Measurements from ENCODE around the gene F11.
"Not testable (repeated sequence)": the region's sequence is repeated elsewhere in the genome, so short reads cannot be mapped to it uniquely, and the experiment has no call there.

F11 gene

GRCh38 chr4:186271081-186271678 is 5.2 kb downstream of the F11 start:
- no peak for DNase-seq (ENCODE audit: extremely low read depth, insufficient read length)
- TF ChIP-seq, protein P1, sequence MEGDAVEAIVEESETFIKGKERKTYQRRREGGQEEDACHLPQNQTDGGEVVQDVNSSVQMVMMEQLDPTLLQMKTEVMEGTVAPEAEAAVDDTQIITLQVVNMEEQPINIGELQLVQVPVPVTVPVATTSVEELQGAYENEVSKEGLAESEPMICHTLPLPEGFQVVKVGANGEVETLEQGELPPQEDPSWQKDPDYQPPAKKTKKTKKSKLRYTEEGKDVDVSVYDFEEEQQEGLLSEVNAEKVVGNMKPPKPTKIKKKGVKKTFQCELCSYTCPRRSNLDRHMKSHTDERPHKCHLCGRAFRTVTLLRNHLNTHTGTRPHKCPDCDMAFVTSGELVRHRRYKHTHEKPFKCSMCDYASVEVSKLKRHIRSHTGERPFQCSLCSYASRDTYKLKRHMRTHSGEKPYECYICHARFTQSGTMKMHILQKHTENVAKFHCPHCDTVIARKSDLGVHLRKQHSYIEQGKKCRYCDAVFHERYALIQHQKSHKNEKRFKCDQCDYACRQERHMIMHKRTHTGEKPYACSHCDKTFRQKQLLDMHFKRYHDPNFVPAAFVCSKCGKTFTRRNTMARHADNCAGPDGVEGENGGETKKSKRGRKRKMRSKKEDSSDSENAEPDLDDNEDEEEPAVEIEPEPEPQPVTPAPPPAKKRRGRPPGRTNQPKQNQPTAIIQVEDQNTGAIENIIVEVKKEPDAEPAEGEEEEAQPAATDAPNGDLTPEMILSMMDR (IDR thresholded peaks at IDR 0.05; ENCODE audit: insufficient read depth, low read length, poor library complexity, severe bottlenecking) = no peak
- Histone ChIP-seq H3K27me3 (replicated peaks; ENCODE audit: control insufficient read depth, insufficient read depth, low read length) (no peaks in the 10 kb centered on the region), H3K4me3 (replicated peaks; ENCODE audit: low read depth, low read length) (no peak overlapping the region), H3K36me3 (ENCODE audit: control insufficient read depth, insufficient read depth, low read length) (no peaks in the 10 kb centered on the region)

- DNase-seq (ENCODE audit: extremely low read depth, insufficient read length) = no peak
- no peak overlapping the region for H3K4me3 ChIP-seq (replicated peaks; ENCODE audit: low read depth, low read length)
- H3K27me3 ChIP-seq (replicated peaks; ENCODE audit: control insufficient read depth, insufficient read depth, low read length) = no peaks in the 10 kb centered on the region
- TF ChIP-seq, protein P1 (IDR thresholded peaks at IDR 0.05; ENCODE audit: insufficient read depth, low read length, poor library complexity, severe bottlenecking) = no peak
- no peaks in the 10 kb centered on the region for H3K36me3 ChIP-seq (ENCODE audit: control insufficient read depth, insufficient read depth, low read length)
Measured at GRCh38 chr4:186272699-186273391, 6.9 kb downstream of the F11 start.

DNA sequence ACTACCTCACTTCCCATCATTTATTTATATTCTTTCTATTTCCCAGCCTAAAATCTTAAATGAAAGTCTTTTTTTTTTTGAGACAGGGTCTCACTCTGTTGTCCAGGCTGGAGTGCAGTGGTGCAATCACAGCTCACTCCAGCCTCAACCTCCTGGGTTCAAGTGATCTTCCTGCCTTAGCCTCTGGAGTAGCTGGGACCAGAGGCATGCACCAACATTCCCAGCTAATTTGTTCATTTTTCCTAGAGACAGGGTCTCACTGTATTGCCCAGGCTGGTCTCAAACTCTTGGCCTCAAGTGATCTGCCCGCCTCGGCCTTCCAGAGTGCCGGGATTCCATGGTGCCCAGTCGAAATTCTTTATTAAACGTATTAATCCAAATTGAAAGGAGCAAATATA is 7.4 kb downstream of the F11 start:
- not testable (repeated sequence) for H3K4me3 ChIP-seq (replicated peaks; ENCODE audit: low read depth, low read length); DNase-seq (ENCODE audit: extremely low read depth, insufficient read length); H3K36me3 ChIP-seq (ENCODE audit: control insufficient read depth, insufficient read depth, low read length); H3K27me3 ChIP-seq (replicated peaks; ENCODE audit: control insufficient read depth, insufficient read depth, low read length)

GRCh38 chr4:186283311-186283710 is 17.3 kb downstream of the F11 start:
- no peaks in the 10 kb centered on the region for H3K27me3 ChIP-seq (replicated peaks; ENCODE audit: control insufficient read depth, insufficient read depth, low read length)
- no peaks in the 10 kb centered on the region for H3K36me3 ChIP-seq (ENCODE audit: control insufficient read depth, insufficient read depth, low read length)
- TF ChIP-seq, protein P1 (IDR thresholded peaks at IDR 0.05; ENCODE audit: insufficient read depth, low read length, poor library complexity, severe bottlenecking) = no peak
- no peak overlapping the region for H3K4me3 ChIP-seq (replicated peaks; ENCODE audit: low read depth, low read length)
- DNase-seq (ENCODE audit: extremely low read depth, insufficient read length) = no peak

- Histone ChIP-seq H3K36me3 (ENCODE audit: control insufficient read depth, insufficient read depth, low read length) (no peaks in the 10 kb centered on the region), H3K4me3 (replicated peaks; ENCODE audit: low read depth, low read length) (no peak overlapping the region), H3K27me3 (replicated peaks; ENCODE audit: control insufficient read depth, insufficient read depth, low read length) (no peaks in the 10 kb centered on the region)
- TF ChIP-seq, protein P1 (IDR thresholded peaks at IDR 0.05; ENCODE audit: insufficient read depth, low read length, poor library complexity, severe bottlenecking) = no peak
- no peak for DNase-seq (ENCODE audit: extremely low read depth, insufficient read length)
Measured at GRCh38 chr4:186285147-186285546, 19.2 kb downstream of the F11 start.

DNA sequence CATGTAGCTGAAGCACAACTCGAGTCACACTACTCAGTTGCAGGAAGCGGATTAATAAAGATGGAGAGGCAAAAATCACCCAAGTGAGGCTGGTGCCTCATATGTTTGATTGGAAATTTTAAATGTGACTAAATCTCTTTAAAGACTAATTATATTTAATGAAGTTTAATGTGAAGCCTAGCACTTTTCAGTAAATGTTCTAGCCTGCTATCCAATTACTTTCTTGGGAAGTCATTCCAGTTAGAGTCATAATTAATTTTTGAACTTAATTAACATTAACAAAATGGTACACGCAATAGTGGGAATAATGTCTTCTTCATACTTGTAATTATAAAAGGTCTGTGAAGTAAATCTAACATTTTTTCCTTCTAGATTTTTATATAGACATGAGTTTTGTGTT is 20.6 kb downstream of the F11 start:
- Histone ChIP-seq H3K27me3 (replicated peaks; ENCODE audit: control insufficient read depth, insufficient read depth, low read length) (no peaks in the 10 kb centered on the region), H3K36me3 (ENCODE audit: control insufficient read depth, insufficient read depth, low read length) (no peaks in the 10 kb centered on the region), H3K4me3 (replicated peaks; ENCODE audit: low read depth, low read length) (no peak overlapping the region)
- no peak for DNase-seq (ENCODE audit: extremely low read depth, insufficient read length)
- TF ChIP-seq, protein P1 (IDR thresholded peaks at IDR 0.05; ENCODE audit: insufficient read depth, low read length, poor library complexity, severe bottlenecking) = no peak

Data from GM06990 (cell line).